Common myeloid progenitor, CD34-positive (primary cell): ENCODE results near the gene AQP12A.
"Not testable (repeated sequence)": the region's sequence is repeated elsewhere in the genome, so short reads cannot be mapped to it uniquely, and the experiment has no call there.

Experiments
- CTCF ChIA-PET: fragments of 350-600 bp; sonication (Branson Sonifier 250); formaldehyde crosslinking; loops from one replicate; lab custom pipeline; 2021; ENCODE audit warnings: antibody characterized with exemption; lab: Charles Lee
- POLR2A ChIA-PET: fragments of 350-600 bp; sonication (Branson Sonifier 250); formaldehyde crosslinking; loops from one replicate; lab custom pipeline; 2021; ENCODE audit warnings: antibody characterized with exemption; lab: Charles Lee
- DNase-seq, 3 donors: peaks; one replicate each; pipeline versions ENCODE4 v3.0.0 to v3.0.0-alpha.2; 2013
- H3K27ac ChIP-seq, 2 experiments: 1 replicate in 1 of 2; 2 replicates in 1 of 2; pipeline ENCODE4 v1.7.0; 2013; ENCODE audit warnings: inconsistent platforms in 2 of 2, low read length in 2 of 2, mild to moderate bottlenecking in 2 of 2, low read depth in 1 of 2, moderate library complexity in 1 of 2; ENCODE audit not compliant: severe bottlenecking in 2 of 2, insufficient read depth in 1 of 2, poor library complexity in 1 of 2
- H3K27me3 ChIP-seq, 5 experiments: replicated peaks in 2 of 5; 1 replicate in 3 of 5; 2 replicates in 2 of 5; pipeline versions ENCODE4 v1.6.1 to v1.7.0; 2013; ENCODE audit warnings: low read length in 4 of 5, mild to moderate bottlenecking in 2 of 5, moderate library complexity in 2 of 5, inconsistent platforms in 1 of 5; ENCODE audit not compliant: insufficient read depth in 5 of 5, control insufficient read depth in 4 of 5
- H3K36me3 ChIP-seq, 4 experiments: 1 replicate in 2 of 4; 2 replicates in 2 of 4; pipeline versions ENCODE4 v1.6.1 to v1.7.0; 2013; ENCODE audit warnings: low read length in 3 of 4, control low read depth in 1 of 4, mild to moderate bottlenecking in 1 of 4; ENCODE audit not compliant: control insufficient read depth in 4 of 4, insufficient read depth in 4 of 4
- H3K4me1 ChIP-seq, 4 experiments: 1 replicate in 3 of 4; 2 replicates in 1 of 4; pipeline versions ENCODE4 v1.6.1 to v1.7.1; 2013; ENCODE audit warnings: low read length in 3 of 4, mild to moderate bottlenecking in 3 of 4, control low read depth in 1 of 4, inconsistent platforms in 1 of 4, moderate library complexity in 1 of 4; ENCODE audit not compliant: control insufficient read depth in 4 of 4, insufficient read depth in 4 of 4; ENCODE audit errors: control extremely low read depth in 1 of 4
- H3K4me3 ChIP-seq, 7 experiments: 1 replicate in 4 of 7; 2 replicates in 3 of 7; pipeline versions ENCODE4 v1.5.1 to v1.7.0; 2013; ENCODE audit warnings: mild to moderate bottlenecking in 7 of 7, low read length in 6 of 7, moderate library complexity in 6 of 7, inconsistent platforms in 2 of 7, low read depth in 2 of 7, control low read depth in 1 of 7; ENCODE audit not compliant: insufficient read depth in 4 of 7, control insufficient read depth in 1 of 7; ENCODE audit errors: extremely low read depth in 1 of 7
- H3K9me3 ChIP-seq, 5 experiments: 1 replicate in 4 of 5; 2 replicates in 1 of 5; pipeline versions ENCODE4 v1.6.1 to v1.7.1; 2013; ENCODE audit warnings: low read length in 4 of 5, mild to moderate bottlenecking in 2 of 5, inconsistent platforms in 1 of 5, low read depth in 1 of 5, moderate library complexity in 1 of 5; ENCODE audit not compliant: control insufficient read depth in 4 of 5, insufficient read depth in 2 of 5; ENCODE audit errors: control extremely low read depth in 1 of 5
- WGBS: methylation state at CpG from one replicate; pipeline ENCODE4 v1.1.5; 2013; ENCODE audit not compliant: insufficient coverage; 5-methylcytosine and 5-hydroxymethylcytosine counted together

AQP12A gene

GRCh38 chr2:240688553-240688919, 3.1 kb upstream of the AQP12A start:
- no peak for DNase-seq
- CTCF ChIA-PET = no interaction called here
- 86% methylated on average over 5 of the region's 9 CpGs for WGBS
- Histone ChIP-seq H3K4me1 (peaks cover 0 to 9% (median 1%) of the 10 kb centered on the region in 4 experiments), H3K9me3 (no peaks in the 10 kb centered on the region), H3K36me3 (no peaks in the 10 kb centered on the region), H3K27me3 (no peaks in the 10 kb centered on the region), H3K4me3 (no peak overlapping the region), H3K27ac (no peak overlapping the region)
- POLR2A ChIA-PET = no interaction called here

GRCh38 chr2:240689975-240690374, 1.7 kb upstream of the AQP12A start:
- ChIA-PET POLR2A (no interaction called here), CTCF (no interaction called here)
- H3K36me3 ChIP-seq = no peaks in the 10 kb centered on the region
- peaks cover 0 to 4% (median 0%) of the 10 kb centered on the region in 4 experiments for H3K4me1 ChIP-seq
- WGBS = 92% methylated on average over 3 of the region's 11 CpGs
- H3K4me3 ChIP-seq = no peak overlapping the region
- H3K27ac ChIP-seq = no peak overlapping the region
- no peaks in the 10 kb centered on the region for H3K9me3 ChIP-seq
- no peaks in the 10 kb centered on the region for H3K27me3 ChIP-seq
- DNase-seq = no peak

- H3K4me3 ChIP-seq = peak overlapping the region in 1 of 7 experiments; percentile 65
- H3K27me3 ChIP-seq, H3K36me3 ChIP-seq, H3K9me3 ChIP-seq, DNase-seq, POLR2A ChIA-PET, H3K27ac ChIP-seq, CTCF ChIA-PET, H3K4me1 ChIP-seq: not testable (repeated sequence)
- WGBS = 86% methylated on average over 3 of the region's 18 CpGs
These were observed 1.1 kb upstream of the AQP12A start for GRCh38 chr2:240690421-240691074.

GRCh38 chr2:240691075-240691427, 615 bp upstream of the AQP12A start:
- H3K27ac ChIP-seq, H3K4me3 ChIP-seq, POLR2A ChIA-PET, H3K4me1 ChIP-seq, DNase-seq, CTCF ChIA-PET, H3K36me3 ChIP-seq, H3K9me3 ChIP-seq, H3K27me3 ChIP-seq: not testable (repeated sequence)
- no CpG with 5 or more reads among the region's 2 CpGs for WGBS

GRCh38 chr2:240692583-240693561, 1.2 kb downstream of the AQP12A start:
- H3K9me3 ChIP-seq, H3K4me1 ChIP-seq, H3K36me3 ChIP-seq, H3K27me3 ChIP-seq, DNase-seq, CTCF ChIA-PET, H3K4me3 ChIP-seq, POLR2A ChIA-PET, H3K27ac ChIP-seq: not testable (repeated sequence)
- no CpG with 5 or more reads among the region's 34 CpGs for WGBS

GRCh38 chr2:240694304-240694703, 2.6 kb downstream of the AQP12A start:
- CTCF ChIA-PET = not testable (repeated sequence)

GRCh38 chr2:240695593-240695992, 3.9 kb downstream of the AQP12A start:
- H3K4me3 ChIP-seq, H3K9me3 ChIP-seq, POLR2A ChIA-PET, H3K4me1 ChIP-seq, H3K27ac ChIP-seq, DNase-seq, H3K27me3 ChIP-seq, CTCF ChIA-PET, H3K36me3 ChIP-seq: not testable (repeated sequence)
- no CpG with 5 or more reads among the region's 19 CpGs for WGBS

More at GRCh38 chr2:240694304-240694703, 2.6 kb downstream of the AQP12A start:
- DNase-seq, H3K36me3 ChIP-seq, H3K27me3 ChIP-seq, H3K4me1 ChIP-seq, H3K4me3 ChIP-seq, H3K27ac ChIP-seq, POLR2A ChIA-PET, H3K9me3 ChIP-seq: not testable (repeated sequence)
- WGBS = no CpG with 5 or more reads among the region's 12 CpGs
